DMS153 treated with DMSO at 0.1 percent for 48 hours (cell line): ENCODE results near the gene MICB.
A peak's percentile ranks its signal among the peaks of the same experiment; 100 is the strongest.
"Not testable (repeated sequence)": the region's sequence is repeated elsewhere in the genome, so short reads cannot be mapped to it uniquely, and the experiment has no call there.

Source experiments
- DNase-seq: peaks from one replicate; lab custom pipeline; 2025; ENCODE audit not compliant: unreplicated experiment; lab: John Stamatoyannopoulos, UW

MICB gene

DNA sequence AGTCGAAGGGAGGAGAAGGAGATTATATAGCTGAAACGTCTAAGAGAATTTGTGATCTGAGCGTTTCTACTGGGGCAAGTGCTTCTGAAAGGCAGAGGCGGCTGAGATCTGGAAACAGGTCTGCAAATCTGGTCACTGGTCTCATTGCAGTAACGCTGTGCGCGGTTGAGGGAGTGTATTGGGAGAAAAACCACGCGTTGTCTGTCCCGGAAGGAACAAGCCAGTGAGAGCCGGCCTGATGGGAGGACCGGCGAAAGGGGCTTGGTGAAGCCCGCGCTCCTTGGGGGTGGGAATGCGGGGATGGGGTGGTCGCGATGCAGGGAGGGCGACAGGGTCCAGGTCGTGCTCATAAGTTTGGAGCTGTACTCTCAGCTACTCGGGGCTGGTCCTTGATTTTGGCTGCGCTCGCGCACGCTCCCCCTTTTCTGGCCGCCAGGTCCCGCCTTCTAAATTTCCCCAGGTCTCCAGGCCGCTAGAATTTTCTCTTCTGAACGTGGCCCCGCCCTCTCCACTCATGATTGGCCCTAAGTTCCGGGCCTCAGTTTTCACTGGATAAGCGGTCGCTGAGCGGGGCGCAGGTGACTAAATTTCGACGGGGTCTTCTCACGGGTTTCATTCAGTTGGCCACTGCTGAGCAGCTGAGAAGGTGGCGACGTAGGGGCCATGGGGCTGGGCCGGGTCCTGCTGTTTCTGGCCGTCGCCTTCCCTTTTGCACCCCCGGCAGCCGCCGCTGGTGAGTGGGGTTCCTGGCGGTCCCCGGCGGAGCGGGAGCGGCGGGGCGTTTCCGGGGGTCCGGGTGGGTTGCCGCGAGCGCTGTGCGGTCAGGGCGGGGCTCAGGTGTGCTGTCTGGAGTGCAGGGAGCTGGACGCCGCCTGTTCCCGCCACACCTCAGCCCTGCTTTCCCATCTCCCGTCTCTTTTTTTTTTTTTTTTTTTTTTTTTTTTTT is at the start of gene MICB:
MICB (plus strand) TSS at position 615 of the 946 bp plus-strand sequence; CDS start at position 664, 49 bp downstream.
- DNase-seq = peak; percentile 71

DNA sequence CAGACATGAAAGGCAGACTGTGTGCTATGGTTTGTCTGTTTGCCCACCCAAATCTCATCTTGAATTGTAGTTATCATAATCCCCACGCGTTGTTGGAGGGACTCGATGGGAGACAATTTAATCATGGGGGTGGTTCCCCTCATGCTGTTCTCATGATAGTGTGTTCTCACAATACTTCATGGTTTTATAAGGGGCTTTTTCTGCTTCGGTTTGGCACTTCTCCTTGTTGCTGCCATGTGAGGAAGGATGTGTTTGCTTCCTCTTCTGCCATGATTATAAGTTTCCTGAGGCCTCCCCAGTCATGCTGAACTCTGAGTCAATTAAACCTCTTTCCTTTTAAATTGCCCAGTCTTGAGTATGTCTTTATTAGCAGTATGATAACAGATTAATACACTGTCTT is 47.2 kb upstream of the MICB start:
- DNase-seq = no peak

DNA sequence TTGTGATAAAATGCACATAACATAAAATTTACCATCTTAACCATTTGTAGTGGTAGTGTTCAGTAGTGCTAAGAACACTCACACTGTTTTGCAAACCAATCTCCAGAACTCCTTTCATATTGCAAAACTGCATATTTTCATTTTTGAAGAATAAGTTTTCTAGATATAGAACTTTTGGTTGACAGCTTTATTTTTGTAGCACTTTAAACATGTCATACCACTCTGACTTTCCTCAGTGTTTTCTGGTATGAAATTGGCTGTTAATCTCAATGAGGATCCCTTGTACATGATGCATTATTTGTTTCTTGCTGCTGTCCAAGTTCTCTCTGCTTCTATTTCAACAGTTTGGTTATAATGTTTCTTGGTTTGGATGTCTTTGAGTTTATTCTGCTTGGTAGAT is 45.1 kb upstream of the MICB start:
- no peak for DNase-seq

DNA sequence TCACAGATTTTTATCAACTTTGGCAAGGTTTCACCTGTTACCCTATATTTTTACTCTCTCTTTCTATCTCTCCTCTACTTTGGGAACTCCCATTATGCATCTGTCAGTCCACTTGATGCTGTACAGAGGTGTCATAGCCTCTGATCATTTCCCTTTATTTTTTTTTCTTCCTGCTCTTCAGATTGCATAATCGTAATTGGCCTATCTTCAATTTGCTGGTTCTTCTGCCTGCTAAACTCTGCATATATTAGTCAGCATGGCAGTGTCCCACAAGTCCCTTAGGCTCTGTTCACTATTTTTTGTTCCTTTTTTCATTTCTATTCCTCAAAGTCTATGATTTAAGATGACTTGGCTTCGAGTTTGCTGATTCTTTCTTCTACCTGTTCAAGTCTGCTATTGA is 44.7 kb upstream of the MICB start:
- DNase-seq = no peak

DNA sequence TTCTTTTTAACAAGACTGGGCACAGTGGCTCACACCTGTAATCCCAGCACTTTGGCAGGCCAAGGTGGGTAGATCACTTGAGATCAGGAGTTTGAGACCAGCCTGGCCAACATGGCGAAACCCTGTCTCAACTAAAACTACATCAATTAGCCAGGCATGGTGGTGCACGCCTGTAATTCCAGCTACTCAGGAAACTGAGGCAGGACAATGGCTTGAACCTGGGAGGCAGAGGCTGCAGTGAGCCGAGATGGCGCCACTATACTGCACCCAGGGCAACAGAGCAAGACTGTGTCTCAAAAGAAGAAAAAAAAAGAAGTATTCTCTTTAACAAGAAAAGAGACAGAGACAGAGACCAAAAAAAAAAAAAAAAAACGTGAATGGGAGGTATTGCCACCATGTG is 38.1 kb upstream of the MICB start:
- not testable (repeated sequence) for DNase-seq

DNA sequence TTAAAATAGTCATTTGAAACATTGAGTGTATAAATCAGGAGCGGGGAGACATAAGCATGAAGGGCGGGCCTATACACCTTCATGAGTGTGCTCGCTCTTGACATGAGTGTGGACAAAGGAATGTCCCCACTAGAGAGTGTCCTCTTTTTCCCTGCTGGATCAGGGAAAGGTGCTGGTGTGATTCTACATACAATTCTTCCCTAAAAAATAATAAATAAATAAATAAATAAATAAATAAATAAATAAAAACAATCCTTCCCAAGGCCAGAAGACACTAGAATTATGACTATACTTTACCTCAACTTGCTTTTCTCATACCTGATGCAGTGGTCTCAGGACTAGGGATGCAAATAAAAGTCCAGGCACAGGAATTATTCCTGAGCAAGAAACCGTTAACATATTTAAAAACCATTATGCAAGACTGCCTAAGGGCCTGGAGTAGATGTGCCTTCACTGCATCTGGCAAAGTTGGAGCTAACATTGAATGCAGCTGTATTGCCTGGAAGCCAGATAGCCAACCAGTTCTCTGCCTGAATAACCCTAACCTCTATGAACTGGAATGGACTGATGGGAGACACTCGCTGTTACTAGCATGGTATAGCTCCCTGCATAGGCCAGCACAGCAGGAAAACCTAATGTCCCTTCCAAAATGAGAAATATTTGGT is 37.5 kb upstream of the MICB start:
- DNase-seq = no peak

DNA sequence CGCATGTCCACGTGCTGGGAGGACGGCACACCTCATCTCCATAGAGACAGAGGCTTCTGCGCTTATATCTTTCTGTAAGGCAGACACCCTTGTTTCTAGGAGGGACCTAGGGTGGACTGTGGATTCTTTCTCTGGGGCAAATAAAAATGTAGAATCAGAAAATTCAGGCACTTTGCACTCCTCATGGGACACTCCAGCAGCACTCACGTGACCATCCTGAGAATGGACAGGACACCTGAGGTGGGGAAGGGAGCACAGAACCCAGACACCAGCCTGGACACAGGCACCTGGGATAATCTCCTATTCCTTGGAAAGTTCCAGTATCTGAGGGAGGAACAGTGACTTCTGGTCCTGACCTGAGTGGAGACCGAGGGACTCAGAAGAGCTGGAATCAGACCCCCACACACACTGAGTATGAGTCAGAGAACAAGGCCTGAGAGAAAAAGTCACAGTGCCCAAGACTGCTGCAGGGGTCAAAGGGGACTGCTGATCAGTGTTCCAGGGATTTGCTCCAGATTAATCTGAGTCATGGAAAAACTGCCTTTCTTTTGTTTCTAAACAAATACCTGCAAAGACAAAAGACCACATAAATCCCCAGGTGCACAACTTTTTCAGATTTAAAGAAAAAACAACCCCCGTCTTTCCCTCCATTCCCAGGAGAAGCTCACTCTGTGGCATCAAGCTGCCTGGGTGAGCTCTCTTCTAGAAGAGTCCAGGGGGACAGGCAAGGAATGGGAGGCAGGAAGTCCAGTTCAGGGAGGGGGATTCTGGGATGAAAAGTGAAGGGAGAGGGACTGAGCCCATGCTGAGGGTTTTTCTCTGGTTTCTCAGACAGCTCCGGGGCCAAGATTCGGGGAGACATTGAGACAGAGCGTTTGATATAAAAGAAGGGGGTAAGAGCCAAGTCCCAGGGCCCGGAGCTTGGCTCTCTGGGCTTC is 35.6 kb upstream of the MICB start:
- DNase-seq = no peak

DNA sequence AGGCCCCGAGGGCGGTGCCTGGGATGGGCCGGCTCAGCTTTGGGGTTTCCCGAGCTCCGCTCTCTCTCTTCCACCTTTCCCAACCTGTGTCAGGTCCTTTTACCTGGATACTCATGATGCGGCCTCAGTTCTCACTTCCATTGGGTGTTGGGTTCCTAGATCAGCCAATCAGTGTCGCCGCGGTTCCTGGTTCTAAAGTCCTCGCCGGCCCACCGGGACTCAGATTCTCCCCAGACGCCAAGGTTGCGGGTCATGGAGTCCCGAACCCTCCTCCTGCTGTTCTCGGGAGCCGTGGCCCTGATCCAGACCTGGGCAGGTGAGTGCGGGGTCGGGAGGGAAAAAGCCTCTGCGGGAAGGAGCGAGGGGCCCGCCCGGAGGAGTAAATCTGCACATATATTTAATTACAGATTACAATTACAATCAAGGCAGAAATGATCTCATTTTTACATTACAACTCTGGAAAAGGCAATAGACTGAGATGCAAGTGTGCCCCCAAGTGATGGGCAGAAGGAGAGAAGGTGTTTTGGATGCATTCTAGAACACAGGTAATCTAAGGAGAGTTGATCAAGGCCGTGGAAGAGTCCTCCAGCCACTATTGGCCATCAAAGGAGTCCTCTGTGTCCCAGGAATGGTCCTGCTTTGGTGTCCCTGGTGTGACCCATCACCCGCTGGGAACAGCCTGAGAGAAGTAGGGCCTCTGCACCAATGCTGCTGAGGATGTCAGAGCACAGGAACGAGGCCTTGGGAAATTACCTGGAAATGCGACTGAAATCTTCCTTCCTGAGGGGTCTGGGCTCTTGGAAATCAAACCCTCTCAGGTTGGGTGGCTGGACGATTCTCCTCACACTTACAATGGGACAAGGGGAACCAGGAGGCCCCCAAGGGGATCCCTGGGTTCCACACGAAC is 34.7 kb upstream of the MICB start:
- DNase-seq = peak; percentile 89

DNA sequence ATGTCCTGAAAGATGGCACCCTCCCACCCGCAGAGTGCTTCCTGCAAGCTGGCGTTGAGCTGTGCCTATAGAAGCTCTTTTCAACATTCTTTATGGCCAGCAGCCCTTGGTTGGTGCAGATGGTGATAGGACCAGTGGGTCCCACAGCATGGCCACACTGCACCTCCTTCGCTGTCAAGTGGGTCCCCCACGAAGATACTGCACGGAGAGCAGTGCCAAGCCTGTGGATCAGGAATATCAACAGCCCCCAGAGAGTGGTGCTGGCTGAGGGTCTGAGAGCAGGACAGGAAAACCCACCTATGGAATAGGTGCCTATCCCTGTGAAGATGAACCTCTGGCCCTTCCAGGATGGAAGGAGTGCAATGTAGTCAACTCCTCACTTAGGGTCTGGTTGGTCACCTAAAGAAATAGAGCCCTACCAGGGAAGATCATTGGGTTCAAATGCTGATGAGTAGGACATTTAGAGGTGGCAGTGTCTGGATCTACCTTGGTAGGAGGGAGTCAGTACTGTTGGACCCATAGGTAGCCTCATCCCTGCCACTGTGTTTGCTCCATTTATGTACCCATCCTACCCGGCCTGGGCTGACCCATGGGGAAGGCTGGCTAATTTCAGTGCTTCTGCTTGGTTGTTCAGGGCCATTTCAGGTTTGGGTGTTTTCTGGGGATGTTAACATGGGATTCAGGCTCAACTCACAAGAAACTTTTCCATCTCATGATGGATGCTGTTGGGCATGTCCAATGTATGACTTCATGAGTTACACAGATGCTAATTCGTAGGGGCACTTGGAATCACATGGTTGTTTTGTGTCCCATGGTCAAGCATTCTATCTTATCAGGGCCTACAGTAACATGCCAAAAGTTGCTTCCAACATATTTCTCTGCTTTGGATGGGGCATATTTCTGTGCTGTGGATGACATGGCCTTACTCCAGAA is 33.4 kb upstream of the MICB start:
- no peak for DNase-seq

DNA sequence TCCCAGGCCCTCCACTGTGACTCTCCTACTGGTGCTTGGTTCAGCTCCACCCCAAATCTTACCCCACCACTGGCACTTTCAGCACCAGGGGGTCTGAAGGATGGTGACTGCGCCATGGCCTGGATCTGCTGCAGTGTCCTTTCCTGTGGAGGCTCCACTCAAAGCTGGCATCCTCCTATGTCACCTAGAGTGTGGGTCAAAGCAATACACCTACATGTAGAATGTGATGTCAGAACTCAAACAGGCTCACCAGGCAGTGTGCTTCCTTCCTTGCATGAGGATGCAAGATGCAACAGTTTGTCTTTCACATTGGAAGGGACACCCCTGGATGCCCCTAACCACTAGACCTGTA is 32.8 kb upstream of the MICB start:
- no peak for DNase-seq

DNA sequence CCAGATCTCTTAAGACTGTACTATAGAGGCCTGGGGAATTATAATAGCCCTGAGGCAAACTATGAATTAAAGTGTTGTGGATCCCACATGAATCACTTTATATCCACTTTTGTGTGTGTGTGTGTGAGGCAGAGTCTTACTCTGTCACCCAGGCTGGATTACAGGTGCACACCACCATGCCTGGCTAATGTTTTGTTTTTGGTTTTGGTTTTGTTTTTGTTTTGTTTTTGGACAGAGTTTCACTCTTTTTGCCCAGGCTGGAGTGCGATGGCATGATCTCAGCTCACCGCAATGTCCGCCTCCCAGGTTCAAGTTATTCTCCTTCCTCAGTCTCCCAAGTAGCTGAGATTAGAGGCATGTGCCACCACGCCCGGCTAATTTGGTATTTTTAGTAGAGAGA is 32.2 kb upstream of the MICB start:
- no peak for DNase-seq

DNA sequence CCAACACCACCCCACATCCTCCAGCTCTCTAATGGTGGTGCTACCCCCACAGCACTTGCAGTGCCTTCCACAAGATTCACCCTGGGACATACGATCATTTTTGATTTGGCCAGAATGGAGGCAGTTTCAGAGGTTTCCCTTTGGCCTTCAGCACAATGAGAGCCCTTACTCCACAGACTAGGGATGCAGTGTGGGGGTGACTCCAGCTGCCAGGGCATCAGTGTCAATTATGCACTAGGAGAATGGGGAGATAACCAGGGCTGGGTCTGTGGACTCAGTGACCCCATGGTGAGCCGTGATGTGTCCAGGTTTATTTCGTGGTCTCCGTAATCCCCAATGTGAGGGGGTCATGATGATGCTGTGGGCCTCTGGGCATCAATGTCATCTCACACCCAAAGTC is 31.5 kb upstream of the MICB start:
- no peak for DNase-seq

DNA sequence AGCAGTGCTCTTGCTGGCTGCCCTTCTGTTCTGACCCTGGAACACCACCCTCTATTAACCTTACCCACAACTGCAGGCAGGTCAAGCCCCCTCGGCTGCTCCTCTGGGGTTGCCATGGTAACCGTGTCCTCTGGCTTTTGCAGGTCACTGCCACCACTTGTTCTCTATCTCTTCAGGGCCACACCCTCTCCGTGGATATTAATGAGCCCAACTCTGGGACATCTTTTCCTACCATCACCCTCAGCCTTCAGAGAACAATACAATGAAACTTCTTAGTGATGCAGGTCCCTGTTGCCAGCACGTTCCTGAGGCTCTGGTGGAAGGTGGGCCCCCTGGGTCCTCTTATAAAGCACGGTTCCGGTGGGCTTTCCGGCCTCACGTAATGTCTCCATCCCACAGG is 30.8 kb upstream of the MICB start:
- DNase-seq = no peak

DNA sequence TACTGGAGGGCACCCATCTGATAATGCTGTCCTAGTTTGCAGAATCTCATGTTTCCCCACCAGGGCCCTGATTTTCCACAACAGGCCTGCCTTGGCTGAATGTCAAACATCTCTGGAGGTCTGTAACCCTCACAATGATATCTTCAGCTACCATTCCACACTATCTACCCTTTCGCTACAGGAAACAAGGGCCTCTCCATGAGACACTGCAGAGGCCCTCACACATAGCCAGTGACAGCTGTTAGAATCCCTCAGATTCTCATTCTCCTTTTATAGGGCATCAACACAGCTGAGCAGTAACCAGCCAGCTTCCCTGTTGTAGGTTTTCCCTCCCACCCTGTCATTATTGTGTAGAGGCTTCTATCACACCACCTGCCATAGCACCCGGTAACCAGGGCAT is 29.6 kb upstream of the MICB start:
- no peak for DNase-seq

DNA sequence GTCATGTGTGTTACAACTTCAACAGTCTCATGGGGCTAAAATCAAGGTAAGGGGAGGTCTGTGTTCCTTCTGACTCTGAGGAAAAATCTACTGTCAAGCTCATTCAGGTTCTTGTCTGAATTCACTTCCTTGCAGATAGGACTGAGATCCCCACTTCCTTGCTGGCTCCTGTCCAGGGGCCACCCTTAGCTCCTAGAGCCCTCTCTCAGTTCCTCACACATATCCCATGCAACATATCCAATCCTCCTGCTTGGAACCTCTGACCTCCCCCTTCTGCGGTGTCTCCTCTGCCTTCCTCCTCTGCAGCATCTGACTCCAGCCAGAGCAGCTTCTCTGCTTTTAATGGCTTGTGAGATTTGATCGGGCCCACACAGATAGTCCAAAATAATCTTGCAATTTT is 27.1 kb upstream of the MICB start:
- DNase-seq = no peak

DNA sequence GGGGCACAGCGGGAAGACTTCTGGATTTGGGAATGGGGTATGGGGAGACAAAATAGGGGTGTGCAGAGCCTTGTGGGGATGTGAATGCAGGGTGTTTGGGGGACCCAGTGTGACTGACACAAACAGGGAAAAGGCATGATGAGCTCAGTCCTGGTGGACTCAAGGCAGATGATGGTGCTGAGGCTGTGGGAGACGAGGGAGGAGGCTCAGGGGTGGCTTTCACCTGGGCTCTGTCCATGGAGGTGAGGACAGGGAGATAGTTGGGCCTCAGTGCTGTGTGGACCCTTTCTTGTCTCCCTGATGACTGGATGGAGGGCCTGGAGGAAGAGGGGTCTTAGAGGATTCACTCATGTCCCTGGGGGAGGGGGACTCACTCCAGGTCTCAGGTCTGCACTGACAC is 26.2 kb upstream of the MICB start:
- DNase-seq = no peak

DNA sequence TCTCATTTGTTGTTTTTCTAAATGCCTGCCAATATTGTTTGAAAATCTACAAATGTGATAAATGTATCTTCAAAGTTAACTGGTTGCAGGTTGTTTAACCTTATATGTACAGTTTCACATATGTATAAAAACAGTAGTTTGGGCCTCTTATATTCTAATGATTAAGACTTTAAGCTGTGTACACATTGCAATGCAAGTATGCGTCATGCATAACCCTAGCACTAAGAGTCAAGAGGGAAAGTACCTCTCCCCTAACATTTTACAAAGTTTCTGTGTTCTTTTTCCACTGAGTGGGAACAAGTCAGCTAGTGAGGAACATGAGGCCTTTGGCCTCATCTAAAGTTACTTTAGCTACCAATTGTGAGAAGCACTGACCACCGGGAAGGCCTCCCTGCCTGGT is 25.7 kb upstream of the MICB start:
- DNase-seq = no peak

DNA sequence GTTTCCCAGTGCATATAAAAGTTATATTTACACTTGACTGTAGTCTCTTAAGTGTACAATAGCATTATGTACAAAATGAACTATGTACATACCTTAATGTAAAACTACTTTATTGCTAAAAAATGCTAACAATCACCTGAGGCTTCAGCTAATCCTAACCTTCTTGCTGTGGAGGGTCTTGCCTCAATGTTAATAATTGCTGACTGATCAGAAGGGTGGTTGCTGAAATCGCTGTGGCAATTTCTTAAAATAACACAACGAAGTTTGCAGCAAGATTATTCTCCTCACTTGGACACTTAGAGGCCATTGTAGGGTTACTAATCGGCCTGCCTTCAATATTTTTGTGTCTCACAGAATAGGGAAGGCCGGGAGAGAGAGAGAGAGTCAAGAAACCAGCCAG is 24.7 kb upstream of the MICB start:
- DNase-seq = no peak
